Lower leg skin (tissue), 3 donors: ENCODE measurements around the gene RAD9A.

ENCODE experiments used
- POLR2A ChIP-seq, 2 donors: fragments of 450-650 bp; IDR thresholded peaks; one replicate each; pipeline ENCODE4 v1.6.1; 2016 to 2017; ENCODE audit warnings: antibody characterized with exemption in 2 of 2, mild to moderate bottlenecking in 1 of 2, moderate library complexity in 1 of 2
- TF ChIP-seq, protein P1 (sequence below), 3 donors: fragments of 450-650 bp; IDR thresholded peaks; one replicate each; pipeline ENCODE4 v1.5.1; 2016; ENCODE audit warnings: antibody characterized with exemption in 3 of 3, mild to moderate bottlenecking in 3 of 3, moderate library complexity in 2 of 3

GRCh38 chr11:67411785-67412152 is 20.0 kb downstream of the RAD9A start:
- TF ChIP-seq POLR2A (IDR thresholded peaks at IDR 0.05) = no peak
- TF ChIP-seq, protein P1, sequence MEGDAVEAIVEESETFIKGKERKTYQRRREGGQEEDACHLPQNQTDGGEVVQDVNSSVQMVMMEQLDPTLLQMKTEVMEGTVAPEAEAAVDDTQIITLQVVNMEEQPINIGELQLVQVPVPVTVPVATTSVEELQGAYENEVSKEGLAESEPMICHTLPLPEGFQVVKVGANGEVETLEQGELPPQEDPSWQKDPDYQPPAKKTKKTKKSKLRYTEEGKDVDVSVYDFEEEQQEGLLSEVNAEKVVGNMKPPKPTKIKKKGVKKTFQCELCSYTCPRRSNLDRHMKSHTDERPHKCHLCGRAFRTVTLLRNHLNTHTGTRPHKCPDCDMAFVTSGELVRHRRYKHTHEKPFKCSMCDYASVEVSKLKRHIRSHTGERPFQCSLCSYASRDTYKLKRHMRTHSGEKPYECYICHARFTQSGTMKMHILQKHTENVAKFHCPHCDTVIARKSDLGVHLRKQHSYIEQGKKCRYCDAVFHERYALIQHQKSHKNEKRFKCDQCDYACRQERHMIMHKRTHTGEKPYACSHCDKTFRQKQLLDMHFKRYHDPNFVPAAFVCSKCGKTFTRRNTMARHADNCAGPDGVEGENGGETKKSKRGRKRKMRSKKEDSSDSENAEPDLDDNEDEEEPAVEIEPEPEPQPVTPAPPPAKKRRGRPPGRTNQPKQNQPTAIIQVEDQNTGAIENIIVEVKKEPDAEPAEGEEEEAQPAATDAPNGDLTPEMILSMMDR (IDR thresholded peaks at IDR 0.05) = no peak
